HG03103 (cell line): ENCODE data around the gene SRRM2.

Experiments used
- ATAC-seq: cut with Tn5 transposase; IDR thresholded peaks from one replicate; pipeline ENCODE4 v1.9.1; 2021; ENCODE audit warnings: low read depth; ENCODE audit not compliant: unreplicated experiment

SRRM2 gene

DNA sequence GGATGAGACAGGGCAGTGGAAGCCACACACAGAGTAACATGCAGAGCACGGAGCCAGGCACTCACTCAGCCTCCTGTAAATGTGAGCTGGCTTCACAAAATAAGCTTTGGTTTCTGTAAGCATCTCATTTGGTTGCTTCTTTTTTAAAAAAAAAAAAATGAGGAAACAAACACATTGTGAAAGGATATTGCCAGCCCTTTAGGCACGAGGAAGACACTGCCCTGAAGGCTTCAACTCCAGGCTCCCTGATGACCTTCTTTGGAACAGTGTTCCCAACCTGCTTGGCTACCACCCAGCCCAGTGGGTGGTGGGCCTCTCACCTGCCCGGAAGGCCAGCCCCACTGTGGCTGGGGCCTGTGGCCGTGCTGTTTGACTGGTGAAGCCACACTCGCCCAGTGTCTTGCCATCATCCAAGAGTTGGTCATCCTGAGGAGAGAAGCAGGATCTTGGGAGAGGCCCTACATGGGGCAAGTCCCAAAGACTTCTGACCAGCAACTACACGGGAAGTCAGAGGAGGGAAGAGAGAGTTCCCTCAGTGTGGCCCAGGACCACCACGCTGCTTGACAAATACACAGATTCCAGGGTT lies 22.8 kb downstream of the SRRM2 start:
- no peak for ATAC-seq

DNA sequence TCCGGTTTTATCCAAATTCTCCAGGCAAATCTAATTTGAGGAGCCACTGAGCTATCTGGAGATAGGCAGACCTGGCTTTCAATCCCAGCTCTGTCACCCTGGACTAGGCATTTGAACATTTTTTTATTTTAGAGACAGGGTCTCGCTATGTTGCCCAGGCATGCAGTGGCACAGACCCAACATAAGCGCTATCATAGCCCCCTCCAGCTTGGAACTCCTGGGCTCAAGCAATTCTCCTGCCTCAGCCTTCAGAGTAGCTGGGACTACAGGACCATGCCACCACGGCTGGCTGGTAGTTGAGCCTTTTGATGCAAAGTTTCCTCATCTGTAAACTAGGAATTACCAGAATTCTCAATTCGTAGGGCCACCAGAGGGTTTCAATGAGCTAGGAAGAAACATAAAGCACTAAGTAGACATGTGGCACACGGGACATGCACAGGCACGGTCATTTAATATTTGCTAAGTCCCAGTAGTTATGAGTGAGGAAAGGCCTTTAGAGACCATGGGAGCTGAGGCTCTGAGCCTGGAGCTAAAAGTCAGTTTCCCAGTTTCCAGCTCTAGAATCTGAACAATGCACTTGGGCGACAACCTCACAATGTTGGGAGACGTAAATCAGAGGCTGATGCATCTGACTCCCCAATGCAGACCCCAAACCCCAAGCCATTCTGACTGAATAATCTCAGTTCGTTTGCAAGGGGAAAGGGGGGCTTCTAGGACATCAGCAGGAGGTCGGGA lies 23.5 kb downstream of the SRRM2 start:
- ATAC-seq: no peak

DNA sequence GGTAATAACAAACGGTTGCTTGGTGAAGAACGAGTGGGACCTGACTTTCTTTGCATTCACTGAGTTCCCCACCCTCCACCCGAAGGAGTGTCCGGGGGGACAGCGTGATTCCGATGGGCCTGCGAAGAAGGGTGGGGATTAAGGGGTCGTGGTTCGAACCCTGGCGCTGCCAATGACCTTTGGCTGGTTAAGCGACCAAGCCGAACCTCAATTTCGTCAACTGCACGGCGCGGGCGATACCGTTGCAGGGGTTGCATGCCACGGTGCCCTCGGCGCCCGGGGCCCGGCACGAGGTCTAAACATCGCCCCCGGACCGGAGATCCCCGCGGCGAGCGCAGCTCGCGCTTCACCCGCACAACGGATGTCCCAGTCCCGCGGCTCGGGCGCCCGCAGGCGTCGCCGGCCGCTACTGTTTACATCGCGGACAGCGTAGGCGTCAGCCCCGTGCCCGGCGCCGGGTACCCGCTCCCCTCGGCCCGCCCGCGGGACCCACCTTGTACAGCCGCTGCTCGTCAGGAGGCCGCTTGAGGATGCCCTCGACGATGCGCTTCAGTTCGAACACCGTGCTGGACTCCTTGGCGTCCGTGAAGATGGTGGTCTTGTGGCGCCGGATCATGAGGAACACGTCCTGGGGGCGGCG lies 24.2 kb downstream of the SRRM2 start:
- peak; percentile 6 for ATAC-seq

DNA sequence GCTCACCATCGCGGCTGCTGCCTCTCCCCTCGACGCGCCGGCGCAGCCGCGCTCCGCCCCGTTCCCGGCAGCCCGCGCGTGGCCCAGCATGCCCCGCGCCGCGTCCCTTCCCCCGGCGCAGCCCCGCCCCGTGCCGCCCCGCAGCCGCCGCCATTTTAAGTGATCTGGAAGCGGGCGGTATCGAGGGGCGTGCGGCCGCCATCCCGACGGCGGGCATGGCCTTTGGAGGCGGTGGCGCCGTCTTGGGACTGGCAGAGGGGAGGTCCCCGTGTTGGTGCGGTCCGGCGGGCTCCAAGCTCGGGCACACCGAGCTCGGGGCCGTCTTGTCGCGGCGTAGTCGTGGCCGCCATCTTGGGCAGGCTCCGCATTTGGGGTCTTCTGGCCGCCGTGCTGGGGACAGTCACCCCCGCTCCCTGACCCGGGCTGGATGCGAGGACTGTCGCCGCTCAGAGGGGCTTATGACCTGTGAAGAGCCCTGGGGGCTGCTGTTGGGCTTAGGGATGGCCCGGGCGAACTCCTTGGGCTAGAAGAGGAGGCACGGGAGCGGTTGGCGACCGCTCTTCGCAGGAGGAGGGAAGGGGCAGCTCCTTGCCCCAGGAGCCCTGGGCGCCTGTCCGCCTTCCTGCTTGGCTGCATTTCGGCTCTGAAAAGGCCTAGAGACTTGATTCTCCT lies 24.9 kb downstream of the SRRM2 start, which contains the start of gene ELOB:
Gene ELOB (minus strand): TSS at position 50 of the 672 bp plus-strand sequence. CDS start 41 bp downstream, at position 9.
- ATAC-seq: peak; percentile 80

DNA sequence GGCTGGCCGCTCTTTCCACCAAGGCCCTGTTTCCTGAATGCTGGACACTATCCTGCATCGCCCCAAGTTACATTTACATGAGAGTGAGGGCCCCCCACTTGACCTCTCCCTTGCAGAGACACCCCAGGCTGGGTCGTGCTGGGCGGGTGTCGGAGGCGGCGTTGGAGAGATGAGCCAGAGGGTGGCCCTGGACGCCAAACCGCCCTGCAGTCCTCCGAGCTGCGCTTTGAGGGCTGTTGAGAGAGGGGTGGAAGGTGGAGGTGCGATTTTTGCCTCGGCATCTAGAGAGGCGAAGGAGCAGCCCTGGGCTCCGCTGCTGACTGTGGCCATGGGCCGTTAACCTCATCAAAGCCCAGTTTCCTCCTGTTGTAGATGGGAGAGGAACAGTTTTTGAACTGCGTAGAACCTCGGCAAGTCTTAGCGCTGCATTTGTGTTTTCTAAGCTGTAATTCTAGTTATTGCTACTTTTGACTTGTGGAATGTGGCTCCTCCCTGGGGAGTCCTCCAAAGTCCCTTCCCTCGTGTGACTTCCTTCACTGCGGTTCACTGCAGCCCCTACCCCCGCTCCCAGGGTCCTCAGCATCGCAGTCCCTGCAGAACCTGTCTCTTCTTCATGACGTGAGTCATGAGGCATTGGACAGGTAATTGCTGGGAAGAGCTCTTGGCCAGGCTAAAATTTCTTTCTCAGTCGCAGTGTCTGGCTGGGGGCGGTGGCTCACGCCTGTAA lies 25.6 kb downstream of the SRRM2 start:
- no peak for ATAC-seq

DNA sequence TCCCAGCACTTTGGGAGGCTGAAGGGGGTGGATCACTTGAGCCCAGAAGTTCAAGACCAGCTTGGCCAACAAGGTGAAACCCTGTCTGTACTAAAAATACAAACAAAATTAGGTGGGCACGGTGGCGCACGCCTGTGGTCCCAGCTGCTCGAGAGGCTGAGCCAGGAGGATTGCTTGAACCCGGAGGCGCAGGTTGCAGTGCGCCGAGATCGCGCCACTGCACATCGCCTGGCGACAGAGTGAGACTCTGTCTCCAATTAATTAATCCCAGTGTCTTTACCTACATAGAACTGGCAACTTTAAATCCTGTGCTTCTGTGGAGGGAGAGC lies 26.2 kb downstream of the SRRM2 start:
- no peak for ATAC-seq

DNA sequence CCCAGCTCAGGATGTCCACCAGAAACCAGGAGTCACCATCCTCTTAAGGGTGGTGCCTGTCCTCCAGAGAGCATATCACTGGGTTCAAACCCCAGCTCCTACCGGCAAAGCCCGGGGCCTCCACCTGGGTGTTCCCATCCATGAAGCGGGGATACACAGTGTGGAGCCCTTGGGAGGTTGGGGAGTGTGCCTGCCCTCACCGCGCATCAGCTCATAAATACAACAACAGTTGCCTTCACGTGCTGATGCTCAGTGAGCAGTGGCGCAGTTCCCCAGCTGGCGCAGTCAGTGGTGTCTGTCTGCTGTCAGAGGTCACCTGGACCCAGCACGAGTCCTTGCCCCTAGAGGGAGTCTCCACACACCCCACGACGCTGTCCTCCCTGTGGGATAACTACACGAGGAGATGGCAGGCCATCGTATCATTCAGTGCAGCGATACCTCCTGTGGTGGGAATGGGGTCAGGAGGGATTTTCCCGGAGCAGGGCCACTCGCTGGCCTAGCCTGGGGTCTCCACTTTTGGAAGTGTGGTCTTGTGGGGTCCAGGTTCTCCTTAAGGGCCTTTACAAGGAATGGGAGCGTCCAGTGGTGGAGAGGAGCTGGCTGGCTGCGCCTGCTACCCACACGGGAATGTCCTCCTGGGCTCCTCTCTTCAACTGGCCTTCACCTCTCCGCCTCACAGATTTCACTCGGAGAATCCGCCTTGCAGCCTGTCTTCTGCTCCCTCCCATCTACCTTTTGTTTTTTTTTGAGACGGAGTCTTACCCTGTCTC lies 26.9 kb downstream of the SRRM2 start:
- no peak for ATAC-seq

DNA sequence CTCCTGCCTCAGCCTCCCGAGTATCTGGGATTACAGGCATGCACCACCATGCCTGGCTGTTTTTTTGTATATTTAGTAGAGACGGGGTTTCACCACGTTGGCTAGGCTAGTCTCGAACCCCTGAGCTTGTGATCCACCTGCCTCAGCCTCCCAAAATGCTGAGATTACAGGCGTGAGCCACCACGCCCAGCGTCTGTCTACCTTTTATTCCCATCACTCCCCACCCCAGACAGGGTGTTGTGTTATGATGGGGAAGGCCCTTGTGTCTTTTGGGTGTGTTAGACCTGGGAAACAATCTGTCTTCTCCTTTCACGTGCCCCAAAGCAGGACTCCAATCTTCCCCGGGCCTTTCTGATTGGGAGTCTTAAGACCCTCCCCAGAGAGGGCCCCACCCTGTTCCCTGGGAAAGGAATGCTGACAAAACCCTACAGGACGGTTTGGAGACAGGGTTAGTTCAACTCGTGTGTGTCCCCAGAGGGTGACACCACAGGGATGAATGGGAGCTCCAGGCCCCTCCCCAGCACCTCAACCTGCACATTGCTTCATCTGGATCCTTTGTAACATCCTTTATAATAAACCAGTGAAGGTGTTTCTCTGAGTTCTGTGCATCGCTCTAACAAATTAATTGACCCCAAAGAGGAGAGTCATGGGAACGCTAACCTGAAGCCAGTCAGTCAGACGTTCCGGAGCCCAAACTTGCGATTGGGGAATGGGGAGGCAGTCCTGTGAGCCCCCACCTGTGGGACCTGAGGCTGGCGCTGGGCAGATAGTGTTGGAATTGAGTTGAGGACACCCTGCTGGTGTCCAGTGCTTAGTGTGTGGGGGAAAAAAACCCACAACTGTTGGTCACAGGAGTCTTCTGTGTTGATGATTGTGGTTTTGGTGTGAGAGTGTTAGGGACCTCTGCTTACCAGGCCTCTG lies 27.8 kb downstream of the SRRM2 start:
- ATAC-seq: no peak

DNA sequence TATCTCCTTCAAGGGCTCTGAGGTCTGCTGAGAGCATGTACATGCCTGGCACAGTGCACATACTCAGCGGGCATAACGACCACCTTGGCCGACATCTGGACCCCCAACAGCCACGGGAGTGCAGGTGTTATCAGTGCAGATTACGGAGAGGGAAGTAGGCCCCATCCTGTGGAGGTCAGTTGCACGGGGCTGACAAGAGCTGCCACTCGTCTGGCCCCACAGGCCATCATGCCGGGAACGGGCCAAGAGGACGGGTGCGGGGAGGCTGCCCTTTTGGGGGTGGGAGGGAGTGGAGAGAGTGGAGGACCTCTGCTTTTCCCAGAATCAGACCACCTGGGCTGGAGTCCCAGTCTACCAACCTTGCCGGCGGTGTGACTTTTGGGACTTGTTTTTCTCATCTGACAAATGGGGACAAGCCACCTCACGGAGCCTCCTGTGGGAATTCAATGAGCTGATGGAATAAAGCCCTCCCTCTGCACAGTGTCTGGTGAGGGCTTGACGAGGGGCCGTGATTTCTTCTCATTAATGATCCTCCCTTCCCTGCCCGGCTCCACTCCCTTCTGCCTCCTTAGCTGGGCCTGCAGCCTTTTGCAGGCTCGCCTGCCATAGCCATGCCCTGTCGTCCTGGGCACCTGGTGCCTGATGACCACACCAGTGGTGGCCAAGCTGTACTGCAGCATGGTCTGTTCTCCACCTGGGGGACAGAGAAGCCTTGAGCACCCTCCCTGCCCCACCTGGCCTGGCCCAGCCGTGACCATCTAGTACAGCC lies 30.3 kb downstream of the SRRM2 start:
- ATAC-seq: no peak

DNA sequence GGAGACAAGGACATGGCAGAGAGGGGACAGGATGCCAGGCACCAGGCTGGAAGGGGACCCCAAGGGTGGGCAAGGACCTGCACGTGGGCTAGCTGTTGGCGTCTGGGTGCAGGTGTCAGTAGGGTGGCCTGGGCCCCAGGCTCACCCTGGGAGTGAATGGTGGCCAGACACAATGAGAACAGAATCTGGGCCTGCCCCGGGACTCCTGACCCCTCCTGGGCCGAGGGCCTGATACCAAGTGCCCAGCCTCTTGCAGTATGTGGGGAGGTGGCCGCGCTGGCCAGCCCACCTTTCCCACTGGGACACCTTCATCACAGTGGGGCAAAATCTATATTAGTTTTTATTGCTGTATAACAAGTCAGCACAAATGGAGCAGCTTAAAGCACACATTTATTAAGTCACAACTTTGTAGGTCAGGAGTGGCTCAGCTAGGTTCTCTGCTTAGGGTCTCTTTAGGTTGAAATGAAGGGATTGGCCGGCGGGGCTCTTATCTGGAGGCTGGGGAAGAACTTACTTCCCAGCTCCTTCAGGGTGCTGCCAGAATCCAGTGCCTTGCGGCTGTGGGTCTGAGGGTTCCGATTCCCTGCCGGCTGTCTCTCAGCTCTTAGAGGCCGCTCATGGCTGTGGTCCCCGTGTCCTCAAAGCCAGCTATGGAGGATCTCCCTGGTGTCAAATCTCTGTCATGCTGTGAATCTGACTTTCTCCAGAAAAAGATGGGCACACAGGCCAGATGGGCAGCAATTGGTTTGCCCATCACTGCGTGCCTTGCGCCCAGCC lies 31.3 kb downstream of the SRRM2 start:
- ATAC-seq: no peak

DNA sequence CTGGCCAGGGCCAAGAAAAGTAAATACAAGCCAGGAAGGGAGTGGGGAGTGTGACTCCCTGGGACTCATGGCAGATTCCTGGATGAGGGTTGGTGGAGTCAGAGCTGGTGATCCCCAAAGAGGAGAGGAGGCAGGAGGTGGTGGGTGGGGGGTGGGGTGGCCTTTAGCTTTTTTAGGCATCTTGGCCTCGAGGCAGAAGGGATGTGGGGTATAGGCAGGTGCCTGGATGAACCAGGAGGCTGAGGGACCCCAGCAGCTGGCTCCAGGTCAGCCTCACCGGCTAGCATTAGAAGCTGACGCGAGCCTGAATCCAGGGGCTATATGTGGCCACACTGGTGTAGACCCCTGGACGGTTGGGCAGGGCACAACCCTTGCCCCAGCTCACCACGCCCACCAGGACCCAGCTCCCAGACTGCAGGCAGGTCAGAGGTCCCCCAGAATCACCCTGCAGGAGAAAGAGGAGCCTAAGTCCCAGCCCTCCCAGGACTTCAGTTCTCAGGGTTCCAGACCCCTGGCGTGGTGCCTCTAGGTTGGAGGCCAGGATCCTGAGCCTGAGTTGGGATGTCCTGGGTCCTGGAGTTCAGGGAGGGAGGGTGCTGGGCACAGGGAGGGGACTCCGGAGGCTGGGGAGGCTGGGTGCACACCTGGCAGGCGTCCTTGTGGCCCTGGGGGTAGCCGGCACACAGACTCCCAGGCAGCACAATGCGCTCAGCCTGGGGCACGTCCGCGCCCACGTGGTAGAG lies 32.1 kb downstream of the SRRM2 start:
- no peak for ATAC-seq

DNA sequence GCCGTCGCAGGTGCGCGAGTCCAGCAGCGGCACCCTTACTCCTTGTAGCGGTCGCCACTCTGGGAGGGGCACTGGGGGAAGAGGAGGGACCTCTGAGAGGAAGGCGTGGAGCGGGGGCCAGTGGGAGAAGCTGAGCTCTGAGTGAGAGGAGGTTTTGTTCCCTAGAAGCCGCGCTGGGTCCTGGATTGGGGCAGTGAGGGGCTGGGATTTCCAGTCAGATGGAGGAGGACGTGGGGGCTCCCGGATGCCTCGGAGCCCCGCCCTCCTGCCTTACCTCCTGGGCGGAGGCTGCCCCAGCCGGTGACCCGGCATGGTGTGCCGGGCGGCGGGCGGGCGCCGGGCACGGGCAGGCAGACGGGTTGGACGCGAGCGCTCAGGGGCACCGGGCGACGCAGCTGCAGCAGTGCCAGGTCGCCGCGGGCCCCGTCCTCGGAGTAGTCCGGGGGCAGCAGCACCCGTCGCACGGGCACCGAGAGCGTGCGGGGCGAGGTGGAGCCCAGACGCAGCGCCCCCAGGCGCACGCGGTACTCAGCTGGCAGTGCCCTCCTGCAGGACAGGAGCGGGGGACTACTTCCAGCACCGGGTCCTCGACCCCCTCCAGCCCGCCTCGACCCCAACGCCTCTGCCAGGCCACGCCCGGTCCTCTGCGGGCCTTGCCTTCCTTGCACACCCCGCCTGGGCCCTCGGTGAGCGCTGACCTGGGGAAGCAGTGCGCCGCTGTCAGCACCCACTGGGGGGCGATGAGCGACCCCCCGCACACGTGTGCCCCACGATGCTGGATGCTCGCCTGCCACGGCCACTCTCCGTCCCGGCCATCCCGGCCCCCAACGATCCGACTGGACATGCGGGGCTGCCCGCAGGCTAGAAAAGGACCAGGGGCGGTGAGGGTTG lies 32.9 kb downstream of the SRRM2 start:
- ATAC-seq: no peak

DNA sequence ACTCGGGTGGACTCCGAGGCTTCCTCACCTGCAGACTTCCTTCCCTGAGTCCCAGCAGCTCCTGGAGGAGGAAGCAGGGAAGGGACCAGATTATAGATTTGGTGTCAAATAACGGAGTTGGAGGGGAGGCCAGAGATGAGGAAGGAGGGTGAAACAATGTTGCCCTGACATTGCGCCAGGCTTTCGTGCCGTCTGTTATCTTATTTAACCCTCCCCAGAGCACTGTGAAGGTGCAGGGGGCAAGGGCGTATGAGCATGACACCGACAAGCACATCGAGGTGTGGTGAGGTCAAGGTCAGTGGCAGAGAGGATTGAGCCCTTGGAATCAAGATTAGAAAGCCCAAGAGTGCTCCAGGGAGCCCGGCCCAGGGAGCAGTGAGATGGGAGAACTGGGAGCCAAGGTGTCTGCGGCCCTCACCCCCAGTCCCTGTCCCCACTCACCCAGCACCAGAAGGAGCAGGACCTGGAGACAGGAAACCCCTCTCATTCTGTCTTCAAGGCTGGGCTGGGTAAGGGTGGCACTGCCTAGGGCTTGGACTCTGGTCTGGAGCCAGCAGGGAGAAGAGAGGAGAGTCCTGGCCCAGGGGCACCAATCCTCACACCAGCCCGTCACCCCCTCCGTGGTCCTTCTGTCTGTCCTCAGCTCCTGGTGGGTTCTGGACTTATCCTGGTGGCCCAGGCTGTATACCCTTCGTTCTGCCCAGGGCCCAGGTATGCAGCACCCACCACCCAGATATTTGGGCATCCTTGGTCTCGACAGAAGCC lies 33.8 kb downstream of the SRRM2 start:
- ATAC-seq: no peak

DNA sequence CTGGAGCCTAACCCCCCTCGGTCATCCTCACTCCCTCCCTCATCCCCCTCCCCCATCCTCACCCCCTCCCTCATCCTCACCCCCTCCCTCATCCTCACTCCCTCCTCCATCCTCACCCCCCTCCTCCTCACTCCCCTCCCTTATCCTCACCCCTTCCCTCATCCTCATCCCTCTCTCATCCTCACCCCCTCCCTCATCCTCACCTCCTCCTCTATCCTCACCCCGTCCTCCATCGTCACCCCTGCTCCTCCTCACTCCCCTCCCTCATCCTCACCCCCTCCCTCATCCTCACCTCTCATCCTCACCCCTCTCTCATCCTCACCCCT lies 34.4 kb downstream of the SRRM2 start:
- ATAC-seq: no peak

DNA sequence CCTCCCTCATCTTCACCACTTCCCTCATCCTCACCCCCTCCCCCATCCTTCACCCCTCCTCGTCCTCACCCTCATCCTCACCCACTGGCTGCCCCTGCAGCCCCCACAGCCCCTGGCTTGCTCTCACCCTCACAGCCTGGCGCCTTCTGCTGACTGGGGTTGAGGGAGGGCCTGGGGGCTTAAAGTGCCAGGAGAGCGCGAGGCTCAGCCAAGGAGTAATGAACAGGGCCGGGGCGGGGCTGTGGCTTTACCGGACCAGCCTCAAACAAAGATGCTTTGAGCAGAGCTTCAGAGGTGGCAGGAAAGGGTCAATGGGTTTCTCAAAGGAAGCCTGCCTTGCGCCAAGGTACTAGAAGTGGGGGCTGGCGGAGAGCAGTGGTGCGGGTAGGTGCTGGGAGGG lies 35.0 kb downstream of the SRRM2 start, which contains the start of gene PRSS33:
Gene PRSS33 (minus strand): TSS at position 155 of the 400 bp plus-strand sequence. CDS start 1,013 bp downstream, outside the sequence.
- no peak for ATAC-seq
